ENCODE results near the gene CES2. TPM values are rescaled to one million over a fixed set of nuclear protein-coding genes. Genes with fewer than 3 reads are reported as not detected.

Gene CES2
- total and polyA plus RNA-seq, 9 of the 15 experiments (the other 6 are each of a cell fraction or from before 2014, with no cell fraction given): 2.2 to 37.9 (median 24.4) TPM

DNA sequence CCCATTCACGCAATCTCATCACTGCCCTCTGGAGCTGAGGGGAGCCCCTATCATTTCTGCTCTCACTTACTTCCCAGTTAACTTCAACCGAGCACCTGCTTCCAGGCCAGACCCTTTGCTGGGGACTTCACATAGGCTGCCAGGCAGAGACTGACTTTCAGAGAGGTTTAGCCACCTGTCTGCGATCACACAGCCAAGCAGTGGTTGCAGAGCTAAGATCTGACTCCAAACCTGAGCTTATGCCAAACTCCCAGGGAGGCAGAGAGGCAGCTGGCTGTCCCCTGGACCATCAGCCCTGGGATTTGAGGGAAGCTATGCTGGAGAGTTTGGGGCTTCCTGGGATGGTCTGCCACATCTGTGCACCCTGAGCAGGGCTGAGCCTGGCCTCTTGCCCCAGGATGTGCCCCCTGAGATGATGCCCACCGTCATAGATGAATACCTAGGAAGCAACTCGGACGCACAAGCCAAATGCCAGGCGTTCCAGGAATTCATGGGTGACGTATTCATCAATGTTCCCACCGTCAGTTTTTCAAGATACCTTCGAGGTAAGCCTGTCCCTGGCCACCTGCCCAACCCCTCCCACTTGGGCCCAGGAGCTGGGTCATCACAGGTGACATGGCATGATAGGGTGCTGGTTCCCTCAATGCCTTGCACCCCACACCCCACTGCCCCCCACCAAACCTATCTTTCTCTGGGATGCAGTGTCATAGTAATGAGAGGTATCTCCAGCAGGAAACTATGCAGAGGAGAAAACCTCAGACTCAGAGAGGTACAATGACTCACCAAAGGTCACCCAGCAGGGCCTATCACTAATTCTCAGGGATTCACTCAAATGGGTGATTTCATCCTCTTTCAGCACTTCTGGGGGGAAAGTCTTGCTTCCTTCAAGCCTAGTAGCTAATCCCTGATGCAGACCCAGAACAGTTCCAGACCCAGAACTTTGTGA, 35.7 kb downstream of the CES2 start:
- CTCF ChIA-PET (ENCODE audit: low intra/inter-chr PET ratio): no interaction called here
- no peaks in the 10 kb centered on the region for H3K36me3 ChIP-seq (ENCODE audit: control insufficient read depth, insufficient read depth, low read length)
- peak; percentile 69 for FAIRE-seq
- in situ Hi-C loops (cut with MboI): loop anchor here (25.0 kb wide), 2 partner anchors 191 to 441 kb away; partner anchors contain the start of genes B3GNT9, FBXL8, HSF4 and NOL3
- no peak overlapping the region for H3K9ac ChIP-seq (ENCODE audit: insufficient read depth in 1 of 2, low read depth in 2 of 2, low read length in 2 of 2)
- H3K4me3 ChIP-seq: no peak overlapping the region
- POLR2A ChIA-PET: interaction anchor here (0.8 to 1.0 kb wide), 2 partner anchors 39 to 189 kb away, joined by 3 read pairs; no protein-coding TSS in a partner anchor
- H3K9me3 ChIP-seq (replicated peaks; ENCODE audit: control insufficient read depth, insufficient read depth, low read depth, low read length): no peaks in the 10 kb centered on the region
- H3K27me3 ChIP-seq (ENCODE audit: control insufficient read depth in 2 of 2, insufficient read depth in 2 of 2, low read length in 2 of 2): peaks cover 6 to 17% of the 10 kb centered on the region in 2 experiments; a peak in 4 of 5 replicates
- no peak overlapping the region for H3K4me2 ChIP-seq (ENCODE audit: insufficient read depth, low read length)
- H3K27ac ChIP-seq (ENCODE audit: extremely low read depth, low read depth, low read length): no peak overlapping the region
- no TSS peak for BruUV-seq (replicated peaks)
- no peaks in the 10 kb centered on the region for H4K20me1 ChIP-seq (replicated peaks; ENCODE audit: control insufficient read depth, insufficient read depth, low read length)
- peaks cover 6 to 15% of the 10 kb centered on the region in 2 experiments; a peak in 3 of 5 replicates for H3K4me1 ChIP-seq (replicated peaks in 1 of 2; ENCODE audit: control insufficient read depth in 2 of 2, insufficient read depth in 2 of 2, low read length in 2 of 2)
- no peaks in the 10 kb centered on the region for H3K79me2 ChIP-seq (ENCODE audit: control insufficient read depth, insufficient read depth, low read length)
- intact Hi-C loops (cut with micrococcal nuclease): loop anchor here (10.0 kb wide), 1 partner anchor 274 kb away; the partner anchor contains the start of genes FHOD1 and SLC9A5
- H3K9me1 ChIP-seq (ENCODE audit: control insufficient read depth, insufficient read depth, low read length): peaks cover 3% of the 10 kb centered on the region
- peak in 3 of 4 experiments; percentile 37 to 45 (median 44) for DNase-seq (ENCODE audit: extremely low read depth in 1 of 4, low spot score in 3 of 4)
- ATAC-seq: peak; percentile 31; the same call in 1 of the 3 replicates
- H2AFZ ChIP-seq (ENCODE audit: low read depth, low read length): no peak overlapping the region
- 9% methylated on average over 10 of the region's 10 CpGs for WGBS (ENCODE audit: insufficient coverage, low coverage, missing lambda C conversion rate)
- TF ChIP-seq ZFP36 (IDR thresholded peaks at IDR 0.05; ENCODE audit: low read depth, low read length, partially characterized antibody) (peak; percentile 62), PHB (CRISPR knock-in tag; IDR thresholded peaks at IDR 0.05) (no peak), JUND (IDR thresholded peaks at IDR 0.05; ENCODE audit: borderline replicate concordance, low read depth, low read length) (0 out of 2 replicates have a peak, but pooled peaks have one; percentile 7), JUND (tag; IDR thresholded peaks at IDR 0.05; ENCODE audit: borderline replicate concordance, low read depth, low read length) (no peak), FOSL1 (tag; conservative IDR thresholded peaks at IDR 0.05) (0 out of 2 replicates have a peak, but pooled peaks have one; percentile 26), CBFA2T3 (IDR thresholded peaks at IDR 0.05) (peak; percentile 66), ZNF57 (CRISPR knock-in tag; IDR thresholded peaks at IDR 0.05) (no peak), ARID1B (IDR thresholded peaks at IDR 0.05) (peak; percentile 40; the same call in 1 of the 2 replicates), KLF13 (tag; IDR thresholded peaks at IDR 0.05; ENCODE audit: borderline replicate concordance, low read depth) (no peak), CBFA2T2 (conservative IDR thresholded peaks at IDR 0.05) (peak; percentile 44; the same call in 1 of the 2 replicates), FOXJ3 (CRISPR knock-in tag; IDR thresholded peaks at IDR 0.05) (no peak), KDM1A (IDR thresholded peaks at IDR 0.05) (peak; percentile 78 to 82; a peak in 3 of 4 replicates), KLF1 (tag; IDR thresholded peaks at IDR 0.05) (no peak), TCF3 (CRISPR knock-in tag; IDR thresholded peaks at IDR 0.05) (peak; percentile 40; the same call in 1 of the 2 replicates), NR3C1 (CRISPR knock-in tag; IDR thresholded peaks at IDR 0.05) (no peak), TAF15 (IDR thresholded peaks at IDR 0.05; ENCODE audit: low read depth, low read length) (no peak), ZBTB1 (CRISPR knock-in tag; IDR thresholded peaks at IDR 0.05; ENCODE audit: borderline replicate concordance, low read depth) (no peak), MTA2 (IDR thresholded peaks at IDR 0.05; ENCODE audit: low read depth) (no peak)
- TF ChIP-seq, protein P1, sequence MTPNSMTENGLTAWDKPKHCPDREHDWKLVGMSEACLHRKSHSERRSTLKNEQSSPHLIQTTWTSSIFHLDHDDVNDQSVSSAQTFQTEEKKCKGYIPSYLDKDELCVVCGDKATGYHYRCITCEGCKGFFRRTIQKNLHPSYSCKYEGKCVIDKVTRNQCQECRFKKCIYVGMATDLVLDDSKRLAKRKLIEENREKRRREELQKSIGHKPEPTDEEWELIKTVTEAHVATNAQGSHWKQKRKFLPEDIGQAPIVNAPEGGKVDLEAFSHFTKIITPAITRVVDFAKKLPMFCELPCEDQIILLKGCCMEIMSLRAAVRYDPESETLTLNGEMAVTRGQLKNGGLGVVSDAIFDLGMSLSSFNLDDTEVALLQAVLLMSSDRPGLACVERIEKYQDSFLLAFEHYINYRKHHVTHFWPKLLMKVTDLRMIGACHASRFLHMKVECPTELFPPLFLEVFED (CRISPR knock-in tag; conservative IDR thresholded peaks at IDR 0.05): no peak
- TF ChIP-seq, protein P2, sequence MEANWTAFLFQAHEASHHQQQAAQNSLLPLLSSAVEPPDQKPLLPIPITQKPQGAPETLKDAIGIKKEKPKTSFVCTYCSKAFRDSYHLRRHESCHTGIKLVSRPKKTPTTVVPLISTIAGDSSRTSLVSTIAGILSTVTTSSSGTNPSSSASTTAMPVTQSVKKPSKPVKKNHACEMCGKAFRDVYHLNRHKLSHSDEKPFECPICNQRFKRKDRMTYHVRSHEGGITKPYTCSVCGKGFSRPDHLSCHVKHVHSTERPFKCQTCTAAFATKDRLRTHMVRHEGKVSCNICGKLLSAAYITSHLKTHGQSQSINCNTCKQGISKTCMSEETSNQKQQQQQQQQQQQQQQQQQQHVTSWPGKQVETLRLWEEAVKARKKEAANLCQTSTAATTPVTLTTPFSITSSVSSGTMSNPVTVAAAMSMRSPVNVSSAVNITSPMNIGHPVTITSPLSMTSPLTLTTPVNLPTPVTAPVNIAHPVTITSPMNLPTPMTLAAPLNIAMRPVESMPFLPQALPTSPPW (CRISPR knock-in tag; IDR thresholded peaks at IDR 0.05): peak; percentile 19; the same call in 1 of the 2 replicates
